Endothelial cell of umbilical vein (primary cell): Measurements from ENCODE around the gene PCP2. TPM values are rescaled to one million over a fixed set of nuclear protein-coding genes. Genes with fewer than 3 reads are reported as not detected.

ENCODE experiments used
- BruUV-seq: library from RNA; stranded (reverse); fragments of 400-500 nt; replicated peaks from 2 replicates; lab custom pipeline; 2021; lab: Mats Ljungman, UMichigan
- CTCF ChIA-PET: fragments of 300-600, 350-600 bp; sonication (Branson Sonifier 250); formaldehyde crosslinking; loops from one replicate; lab custom pipeline; 2021; ENCODE audit warnings: antibody characterized with exemption, inconsistent platforms; lab: Charles Lee
- POLR2A ChIA-PET: fragments of 300-600, 350-600 bp; sonication (Branson Sonifier 250); formaldehyde crosslinking; loops from one replicate; lab custom pipeline; 2021; ENCODE audit warnings: antibody characterized with exemption, inconsistent platforms; lab: Charles Lee
- DNase-seq: peaks from one replicate; pipeline ENCODE4 v3.0.0-alpha.2; 2011; ENCODE audit warnings: low read depth, low spot score
- FAIRE-seq: peaks from 2 replicates; lab custom pipeline; 2011; peaks lifted over from hg19 to GRCh38; lab: Jason Lieb, UNC
- H2AFZ ChIP-seq: 2 replicates; pipeline ENCODE4 v1.6.0; 2012; ENCODE audit warnings: low read depth, low read length, control low read depth, inconsistent platforms
- H3K27ac ChIP-seq: 2 replicates; pipeline ENCODE4 v1.5.1; 2011; ENCODE audit warnings: low read depth, mild to moderate bottlenecking, control low read depth, low read length, moderate library complexity; ENCODE audit not compliant: insufficient read depth
- H3K27me3 ChIP-seq, 2 experiments: 2 replicates each; pipeline versions ENCODE4 v1.6.0 to v1.6.1; 2011; ENCODE audit warnings: low read length in 2 of 2, mixed read lengths in 1 of 2; ENCODE audit not compliant: control insufficient read depth in 2 of 2, insufficient read depth in 2 of 2
- H3K36me3 ChIP-seq, 2 experiments: 2 replicates in 1 of 2; 3 replicates in 1 of 2; pipeline ENCODE4 v1.5.1; 2011; ENCODE audit warnings: low read length in 2 of 2, mild to moderate bottlenecking in 1 of 2, moderate library complexity in 1 of 2; ENCODE audit not compliant: control insufficient read depth in 2 of 2, insufficient read depth in 2 of 2; ENCODE audit errors: extremely low read depth in 1 of 2
- H3K4me1 ChIP-seq: 3 replicates; pipeline ENCODE4 v1.5.1; 2011; ENCODE audit warnings: mild to moderate bottlenecking, low read length; ENCODE audit not compliant: control insufficient read depth, insufficient read depth; ENCODE audit errors: extremely low read depth
- H3K4me2 ChIP-seq: 2 replicates; pipeline ENCODE4 v1.6.1; 2011; ENCODE audit warnings: low read length, control low read depth, mixed read lengths; ENCODE audit not compliant: insufficient read depth
- H3K4me3 ChIP-seq, 3 experiments: fragments of 200-600 bp in 1 of 3; sonication (generic), shearing (Covaris generic) in 1 of 3; replicated peaks in 1 of 3; 2 replicates each; pipeline ENCODE4 v1.5.1; 2011 to 2016; ENCODE audit warnings: control low read depth in 3 of 3, low read length in 3 of 3, mild to moderate bottlenecking in 2 of 3, inconsistent platforms in 1 of 3, low read depth in 1 of 3, moderate library complexity in 1 of 3; ENCODE audit not compliant: insufficient read depth in 1 of 3
- H3K79me2 ChIP-seq: 2 replicates; pipeline ENCODE4 v1.6.0; 2012; ENCODE audit warnings: low read length, inconsistent platforms; ENCODE audit not compliant: control insufficient read depth, insufficient read depth
- H3K9ac ChIP-seq: replicated peaks from 2 replicates; pipeline ENCODE3; 2011; ENCODE audit warnings: low read length, control low read depth; ENCODE audit not compliant: insufficient read depth; ENCODE audit errors: extremely low read depth
- H3K9me1 ChIP-seq: replicated peaks from 3 replicates; pipeline ENCODE4 v1.6.0; 2011; ENCODE audit warnings: mild to moderate bottlenecking, low read length; ENCODE audit not compliant: control insufficient read depth, insufficient read depth; ENCODE audit errors: extremely low read depth
- H3K9me3 ChIP-seq: replicated peaks from 2 replicates; pipeline ENCODE4 v1.5.1; 2012; ENCODE audit warnings: low read length, inconsistent platforms; ENCODE audit not compliant: control insufficient read depth, insufficient read depth
- H4K20me1 ChIP-seq: replicated peaks from 2 replicates; pipeline ENCODE3; 2011; ENCODE audit warnings: mild to moderate bottlenecking, low read length; ENCODE audit not compliant: control insufficient read depth, insufficient read depth; ENCODE audit errors: extremely low read depth
- CTCF ChIP-seq, 2 donors: IDR thresholded peaks; 1 replicate in 1 of 2; 2 replicates in 1 of 2; pipeline ENCODE4 v1.5.1; 2011; ENCODE audit warnings: low read length in 2 of 2, mild to moderate bottlenecking in 2 of 2, moderate library complexity in 2 of 2, control low read depth in 1 of 2, inconsistent platforms in 1 of 2, low read depth in 1 of 2; ENCODE audit not compliant: insufficient read depth in 1 of 2; ENCODE audit errors: extremely low read depth in 1 of 2
- EZH2 ChIP-seq: IDR thresholded peaks from 2 replicates; pipeline ENCODE4 v1.6.1; 2012; ENCODE audit warnings: borderline replicate concordance, low read depth, mild to moderate bottlenecking, moderate library complexity, low read length, inconsistent platforms; ENCODE audit not compliant: severe bottlenecking
- FOS ChIP-seq: IDR thresholded peaks from 2 replicates; pipeline ENCODE4 v1.6.1; 2011; ENCODE audit warnings: mild to moderate bottlenecking, low read length, moderate library complexity, borderline replicate concordance; ENCODE audit not compliant: insufficient read depth
- GATA2 ChIP-seq: IDR thresholded peaks from 2 replicates; pipeline ENCODE4 v1.7.0; 2011; ENCODE audit warnings: low read depth, mild to moderate bottlenecking, moderate library complexity, mixed read lengths, low read length; ENCODE audit not compliant: insufficient read length, insufficient read depth
- JUN ChIP-seq: IDR thresholded peaks from 2 replicates; pipeline ENCODE4 v1.6.1; 2011; ENCODE audit warnings: borderline replicate concordance, low read depth; ENCODE audit not compliant: insufficient read length, insufficient read depth
- MAX ChIP-seq: IDR thresholded peaks from 2 replicates; pipeline ENCODE4 v1.6.1; 2011; ENCODE audit not compliant: insufficient read depth, insufficient read length
- MYC ChIP-seq: IDR thresholded peaks from one replicate; pipeline ENCODE4 v1.6.1; 2011; ENCODE audit warnings: mild to moderate bottlenecking, low read depth, low read length
- POLR2A ChIP-seq: IDR thresholded peaks from 2 replicates; pipeline ENCODE4 v1.6.1; 2012; ENCODE audit warnings: low read depth, mild to moderate bottlenecking, control low read depth, low read length
- POLR2AphosphoS5 ChIP-seq: IDR thresholded peaks from 2 replicates; pipeline ENCODE4 v1.6.1; 2012; ENCODE audit warnings: low read depth, mild to moderate bottlenecking, control low read depth, low read length, moderate library complexity; ENCODE audit not compliant: insufficient read depth
- dilution Hi-C: fragments of 300-500 bp; cut with MboI; formaldehyde crosslinking; loops from one replicate; pipeline ENCODE4 v1.15.0; 2019; ENCODE audit warnings: low sequenced_read_pairs; ENCODE audit not compliant: extremely low pct_ligation_motif_present
- intact Hi-C: fragments of 100-400 bp; cut with micrococcal nuclease; formaldehyde crosslinking; loops from one replicate; pipeline ENCODE4 v1.10.0; 2022
- polyA plus RNA-seq, 4 experiments: library from polyadenylated mRNA; depleted of rRNA in 3 of 4; stranded (reverse) in 3 of 4; unstranded in 1 of 4; fragments of >200 nt; gene quantifications; 2 replicates each; pipeline versions ENCODE4 v1.2.1 to v1.2.3, GENCODE V29; 2011 to 2012; ENCODE audit warnings: missing spikeins in 1 of 4
- total RNA-seq: library from RNA; stranded (reverse); gene quantifications from 2 replicates; pipeline ENCODE4 v1.2.3, GENCODE V29; 2021

The PCP2 gene
- total and polyA plus RNA-seq, 2 donors (not counting 3 experiments of a cell fraction or from before 2014, with no cell fraction given), result not detected

- POLR2A ChIA-PET, result no interaction called here
- Histone ChIP-seq H3K79me2 (no peaks in the 10 kb centered on the region), H3K9me3 (no peaks in the 10 kb centered on the region), H4K20me1 (no peaks in the 10 kb centered on the region), H3K4me1 (no peaks in the 10 kb centered on the region), H3K9me1 (no peaks in the 10 kb centered on the region), H3K36me3 (no peaks in the 10 kb centered on the region), H2AFZ (no peak overlapping the region), H3K27me3 (no peaks in the 10 kb centered on the region), H3K9ac (no peak overlapping the region), H3K4me3 (no peak overlapping the region), H3K27ac (no peak overlapping the region), H3K4me2 (no peak overlapping the region)
- dilution Hi-C loops (no loop called here), intact Hi-C loops (no loop called here)
- TF ChIP-seq POLR2AphosphoS5 (no peak), POLR2A (no peak), MAX (no peak), GATA2 (no peak), MYC (no peak), JUN (no peak), CTCF (IDR thresholded peaks at IDR 0.05; ENCODE audit: extremely low read depth in 1 of 2, insufficient read depth in 1 of 2, low read depth in 1 of 2, low read length in 2 of 2) (no peak), FOS (no peak), EZH2 (no peak)
- DNase-seq (no peak), FAIRE-seq (no peak)
- CTCF ChIA-PET, result interaction anchor here (1.5 kb wide), 1 partner anchor 44 kb away, joined by 5 read pairs; no protein-coding TSS in a partner anchor
- no TSS peak for BruUV-seq
Measured at GRCh38 chr19:7612282-7613274, 20.9 kb downstream of the PCP2 start.
